Stimulated activated CD4-positive, alpha-beta T cell treated with anti-CD3 and anti-CD28 coated beads, Interleukin-4, amount 100 ng/mL, for 24 hours (primary cell): Measurements from ENCODE around the gene SBSN.
A peak's percentile ranks its signal among the peaks of the same experiment; 100 is the strongest.

ENCODE experiments used
- DNase-seq: peaks from one replicate; pipeline ENCODE4 v3.0.0-alpha.2; 2020

The SBSN gene, protein sequence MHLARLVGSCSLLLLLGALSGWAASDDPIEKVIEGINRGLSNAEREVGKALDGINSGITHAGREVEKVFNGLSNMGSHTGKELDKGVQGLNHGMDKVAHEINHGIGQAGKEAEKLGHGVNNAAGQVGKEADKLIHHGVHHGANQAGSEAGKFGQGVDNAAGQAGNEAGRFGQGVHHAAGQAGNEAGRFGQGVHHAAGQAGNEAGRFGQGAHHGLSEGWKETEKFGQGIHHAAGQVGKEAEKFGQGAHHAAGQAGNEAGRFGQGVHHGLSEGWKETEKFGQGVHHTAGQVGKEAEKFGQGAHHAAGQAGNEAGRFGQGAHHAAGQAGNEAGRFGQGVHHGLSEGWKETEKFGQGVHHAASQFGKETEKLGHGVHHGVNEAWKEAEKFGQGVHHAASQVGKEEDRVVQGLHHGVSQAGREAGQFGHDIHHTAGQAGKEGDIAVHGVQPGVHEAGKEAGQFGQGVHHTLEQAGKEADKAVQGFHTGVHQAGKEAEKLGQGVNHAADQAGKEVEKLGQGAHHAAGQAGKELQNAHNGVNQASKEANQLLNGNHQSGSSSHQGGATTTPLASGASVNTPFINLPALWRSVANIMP

DNA sequence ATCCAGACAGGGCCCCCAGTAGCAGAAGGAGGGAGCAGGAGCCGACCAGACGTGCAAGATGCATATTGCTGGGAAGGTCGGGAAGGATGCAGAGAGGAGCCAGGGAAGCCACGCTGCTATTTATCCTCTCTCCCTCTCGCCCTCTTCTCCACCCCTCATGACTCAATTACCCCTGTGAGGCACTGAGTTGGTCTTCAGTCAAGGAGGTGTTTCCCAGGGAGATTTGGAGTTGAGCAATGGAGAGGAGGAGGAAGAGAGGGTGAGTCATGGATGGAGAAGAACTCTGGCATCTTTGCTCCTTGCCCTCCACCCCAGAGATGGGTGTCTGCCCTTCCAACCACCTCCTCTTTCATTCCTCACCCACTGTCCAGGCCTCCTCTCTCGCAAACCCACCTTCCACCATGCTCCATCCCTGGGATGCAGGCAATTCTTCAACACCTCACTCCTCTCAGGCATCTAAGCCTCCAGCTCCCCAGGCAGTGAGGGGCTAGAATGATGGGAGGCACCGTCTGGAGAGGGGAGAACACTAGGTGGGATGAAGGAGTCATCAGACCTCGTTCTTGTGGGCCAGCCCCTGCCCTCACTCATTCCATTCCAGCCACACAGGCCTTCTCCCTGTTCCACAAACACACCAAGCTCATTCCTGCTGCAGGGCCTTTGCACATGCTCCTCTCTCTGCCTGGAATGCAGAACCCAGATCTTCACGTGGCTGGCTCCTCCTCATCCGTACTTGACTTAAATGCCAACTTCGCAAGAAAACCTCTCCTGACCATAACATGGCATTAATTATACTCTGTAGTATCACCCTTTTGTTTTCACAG is at the start of gene SBSN:
TSS of gene SBSN (minus strand) at position 94 of the 821 bp plus-strand sequence. CDS start at position 64, 30 bp downstream.
- no peak for DNase-seq

GRCh38 chr19:35571406-35571965 is 43.4 kb upstream of the SBSN start:
- DNase-seq, result no peak

- DNase-seq, result no peak
Observed at GRCh38 chr19:35569281-35569781, 41.2 kb upstream of the SBSN start.

DNA sequence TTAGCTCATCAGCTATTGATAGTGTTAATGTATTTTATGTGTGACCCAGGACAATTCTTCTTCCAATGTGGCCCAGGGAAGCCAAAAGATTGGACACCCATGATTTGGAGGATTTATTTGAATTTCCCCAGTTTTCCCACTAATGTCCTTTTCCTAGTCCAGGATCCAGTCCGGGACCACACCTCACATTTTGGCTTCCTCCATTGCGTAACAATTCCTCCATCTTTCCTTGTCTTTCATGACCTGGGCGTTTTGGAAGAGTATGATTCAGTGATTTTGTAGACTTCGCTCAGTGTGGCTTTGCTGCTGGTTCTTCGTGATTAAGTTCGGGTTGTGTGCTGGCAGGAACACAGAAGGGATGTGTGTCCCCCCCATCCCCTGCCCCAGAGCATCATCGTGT is 38.6 kb upstream of the SBSN start:
- DNase-seq, result no peak

DNA sequence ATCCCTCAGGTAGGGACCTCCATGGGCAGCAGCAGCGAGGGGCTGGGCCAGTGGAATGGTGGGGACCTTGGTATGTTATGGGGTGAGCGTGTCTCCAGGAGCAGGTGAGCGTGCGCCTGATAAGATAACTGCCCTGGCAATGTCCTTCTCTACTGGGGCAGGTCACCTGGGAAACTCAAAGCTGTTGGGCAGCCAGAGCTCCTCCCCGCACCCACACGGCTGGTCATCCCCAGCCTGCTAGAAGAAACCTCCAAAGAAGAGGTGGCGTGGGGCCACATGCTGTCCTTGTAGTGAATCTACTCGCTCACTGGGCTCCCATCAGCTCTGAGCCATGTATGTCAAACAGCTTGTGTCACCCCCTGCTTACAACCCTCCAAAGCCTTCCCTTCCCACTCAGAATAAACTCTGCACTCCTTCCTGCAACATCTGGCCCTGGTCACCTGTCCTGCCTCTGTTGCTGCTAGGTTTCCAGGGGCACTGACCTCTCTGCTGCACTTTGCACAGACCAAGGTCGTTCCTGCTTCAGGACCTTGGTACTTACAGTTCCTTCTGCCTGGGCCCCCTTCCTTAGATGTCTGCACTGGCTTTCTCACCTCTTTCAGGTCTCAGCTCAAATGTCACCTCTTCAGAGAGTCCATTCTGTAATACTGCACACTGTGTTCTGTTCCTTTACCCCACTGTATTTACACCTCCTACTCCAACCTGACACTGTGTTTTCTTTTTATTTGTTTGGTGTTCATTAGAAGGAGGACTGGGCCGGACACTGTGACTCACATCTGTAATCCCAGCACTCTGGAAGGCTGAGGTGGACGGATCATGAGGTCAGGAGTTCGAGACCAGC is 37.1 kb upstream of the SBSN start:
- DNase-seq, result no peak

DNA sequence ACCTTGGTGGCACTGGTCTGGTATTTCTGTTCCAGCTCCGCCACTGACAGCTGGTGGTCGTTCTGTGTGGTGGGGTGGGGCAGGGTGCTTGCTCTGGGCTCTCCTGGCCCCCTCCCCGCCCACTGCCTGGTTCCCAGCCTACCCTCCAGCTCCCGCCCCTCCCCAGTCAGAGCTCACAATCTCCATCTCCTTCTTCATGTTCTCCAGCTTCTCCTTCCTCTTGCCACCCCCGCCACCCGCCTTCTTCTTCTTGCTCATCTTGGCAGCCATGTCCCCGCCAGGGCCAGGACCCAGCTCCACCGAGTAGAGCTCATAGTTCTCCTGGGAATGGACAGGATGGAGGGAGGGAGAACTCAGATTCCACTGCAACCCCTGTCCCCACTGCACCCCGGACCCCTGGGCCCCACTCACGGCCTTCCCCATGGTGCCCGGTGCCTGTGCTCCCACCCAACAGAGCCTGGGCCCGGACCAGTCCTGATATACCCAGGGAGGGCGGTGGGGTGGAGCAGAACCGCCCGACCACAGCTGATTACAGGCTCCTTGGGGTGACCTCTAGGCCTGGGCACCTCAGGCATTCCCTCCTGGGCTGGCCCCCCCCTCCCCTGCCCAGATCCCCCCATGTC is 35.2 kb upstream of the SBSN start, which contains the start of gene ATP4A:
TSS of gene ATP4A (minus strand) at position 452 of the 623 bp plus-strand sequence. CDS start at position 423, 29 bp downstream.
- no peak for DNase-seq

GRCh38 chr19:35562776-35563175 is 34.7 kb upstream of the SBSN start:
- no peak for DNase-seq

GRCh38 chr19:35562336-35562735 is 34.2 kb upstream of the SBSN start:
- DNase-seq, result no peak

DNA sequence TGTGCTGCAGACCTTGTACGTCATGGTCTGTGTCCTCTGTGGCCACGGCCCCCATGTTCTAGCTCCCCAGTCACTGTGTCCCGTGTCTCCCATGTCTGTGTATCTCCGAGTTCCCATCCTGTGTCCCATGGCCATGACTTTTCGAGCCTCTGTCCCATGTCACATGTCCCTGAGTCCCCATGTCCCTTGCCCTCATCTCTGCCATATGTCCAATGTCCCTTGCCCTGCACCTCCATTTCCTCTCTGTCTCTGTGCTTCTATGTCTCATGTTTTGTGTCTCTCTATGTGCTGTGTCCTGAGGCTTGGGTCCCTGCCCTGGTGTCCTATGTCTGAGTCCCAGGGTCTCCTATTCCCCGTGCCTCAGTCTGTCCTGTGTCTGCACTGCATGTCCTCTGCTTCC is 33.3 kb upstream of the SBSN start:
- no peak for DNase-seq

- no peak for DNase-seq
Observed at GRCh38 chr19:35560677-35561076, 32.6 kb upstream of the SBSN start.

DNA sequence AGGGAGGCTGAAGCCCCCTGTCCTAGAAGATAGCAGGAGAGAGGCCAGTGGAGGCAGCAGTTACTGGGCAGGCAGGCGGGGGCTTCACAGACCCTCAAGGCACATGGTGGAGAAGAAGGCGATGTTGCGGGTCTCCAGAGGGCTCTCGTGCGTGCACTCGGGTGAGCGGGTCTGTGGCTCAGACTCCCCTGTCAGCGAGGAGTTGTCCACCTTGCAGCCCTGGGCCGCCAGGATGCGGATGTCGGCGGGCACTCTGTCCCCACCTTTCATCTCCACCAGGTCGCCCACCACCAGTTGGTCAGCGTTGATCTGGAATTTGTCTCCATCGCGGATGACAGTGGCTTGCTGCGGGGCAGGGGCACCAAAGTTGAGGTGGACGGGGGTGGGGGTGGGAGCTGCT is 32.2 kb upstream of the SBSN start:
- no peak for DNase-seq

DNA sequence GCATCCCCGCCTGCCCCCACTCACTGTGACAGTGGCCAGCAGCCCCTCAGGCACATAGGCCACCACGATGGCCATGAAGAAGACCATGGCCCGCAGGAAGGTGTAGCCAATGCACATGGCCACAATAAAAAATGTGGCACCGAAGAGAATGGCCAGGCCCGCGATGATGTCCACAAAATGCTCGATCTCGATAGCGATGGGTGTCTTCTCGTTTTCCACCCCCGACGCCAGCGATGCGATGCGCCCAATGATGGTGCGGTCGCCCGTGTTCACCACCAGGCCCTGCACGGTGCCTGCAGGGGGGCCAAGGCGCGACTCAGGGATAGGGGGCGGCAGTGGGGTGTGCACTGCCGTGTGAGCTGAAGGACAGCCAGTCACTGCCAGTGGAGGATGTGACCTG is 31.7 kb upstream of the SBSN start:
- DNase-seq, result no peak

- no peak for DNase-seq
Observed at GRCh38 chr19:35559281-35559659, 31.2 kb upstream of the SBSN start.

DNA sequence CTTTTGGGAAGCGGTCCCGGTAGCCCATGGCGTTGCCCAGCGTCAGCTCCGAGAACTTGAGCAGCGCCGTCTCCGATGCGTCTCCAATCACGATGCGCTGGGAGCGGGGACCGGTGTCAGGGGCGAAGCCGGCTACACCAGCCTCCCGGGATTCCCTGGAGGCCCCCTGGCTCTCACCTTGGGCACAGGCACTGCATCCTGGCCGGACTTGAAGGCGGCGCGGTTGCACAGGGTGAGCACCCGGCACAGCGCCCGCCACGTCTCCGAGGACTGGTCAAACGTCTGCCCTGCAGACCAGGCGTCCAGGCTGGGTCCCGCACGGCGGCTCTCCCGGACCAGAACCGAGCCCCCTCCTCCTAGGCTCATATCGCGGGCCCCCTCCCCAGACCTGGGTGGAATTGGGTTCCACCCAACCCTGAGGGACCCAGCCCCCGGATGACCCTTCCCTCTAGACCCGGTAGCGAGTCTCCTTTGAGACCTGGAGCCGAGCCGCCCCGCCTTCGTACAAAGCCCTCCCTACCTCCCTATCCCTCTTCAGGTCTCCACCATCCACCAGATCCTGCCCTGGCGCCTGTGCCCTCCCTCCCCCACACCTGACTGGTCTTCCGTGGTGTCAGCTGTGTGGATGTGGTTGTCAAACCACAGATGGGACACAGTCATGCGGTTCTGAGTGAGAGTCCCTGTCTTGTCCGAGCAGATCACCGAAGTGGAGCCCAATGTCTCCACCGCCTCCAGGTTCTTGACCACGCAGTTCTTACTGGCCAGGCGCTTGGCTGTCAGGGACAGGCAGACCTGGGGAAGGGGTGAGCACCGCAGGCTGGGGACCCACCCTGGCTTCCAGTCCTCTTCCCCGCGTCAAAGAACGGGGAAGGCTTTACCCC is 30.5 kb upstream of the SBSN start:
- no peak for DNase-seq

- peak; percentile 47 for DNase-seq
Observed at GRCh38 chr19:35557539-35558399, 29.7 kb upstream of the SBSN start.

DNA sequence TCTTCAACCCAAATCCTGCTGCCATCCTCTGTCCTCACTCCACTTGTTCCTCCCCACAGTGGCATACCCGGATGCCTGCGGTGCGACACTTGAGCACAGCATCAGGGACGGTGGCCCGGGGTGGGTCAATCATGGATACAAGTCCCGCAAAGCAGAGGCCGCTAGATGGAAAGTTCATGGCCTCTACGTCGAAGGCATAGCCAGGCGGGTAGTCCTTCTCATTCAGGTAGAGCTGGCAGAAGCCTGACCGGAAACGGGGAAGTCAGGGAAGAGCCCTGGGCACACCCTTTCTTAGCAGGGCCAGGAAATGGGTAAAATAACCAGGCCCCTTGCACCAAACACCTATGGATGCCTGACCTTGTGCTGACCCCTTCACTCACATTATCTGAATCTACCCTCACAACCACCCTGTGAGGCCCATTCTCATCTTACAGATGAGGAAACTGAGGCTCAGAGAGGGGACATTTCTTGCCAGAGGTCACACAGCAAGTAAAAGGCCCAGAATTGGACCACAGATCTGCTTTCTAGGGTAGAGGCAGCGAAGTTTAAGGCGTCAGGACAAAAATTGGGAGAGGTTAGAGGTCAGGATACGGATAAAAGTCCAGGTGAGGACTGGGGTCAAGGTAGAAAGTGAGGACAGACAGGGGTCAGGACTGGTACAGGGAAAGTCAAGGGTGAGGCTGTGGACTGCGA is 28.9 kb upstream of the SBSN start:
- no peak for DNase-seq

GRCh38 chr19:35556025-35556590 is 28.0 kb upstream of the SBSN start:
- DNase-seq, result no peak

GRCh38 chr19:35555301-35556005 is 27.3 kb upstream of the SBSN start:
- DNase-seq, result no peak
